ENCODE data around the gene MAEA. TPM values are rescaled to one million over a fixed set of nuclear protein-coding genes. Genes with fewer than 3 reads are reported as not detected.
A peak's percentile ranks its signal among the peaks of the same experiment; 100 is the strongest.

The MAEA gene
- total RNA-seq, 3 donors from 2014 or later, result 49.9 to 76.7 (median 62.3) TPM

DNA sequence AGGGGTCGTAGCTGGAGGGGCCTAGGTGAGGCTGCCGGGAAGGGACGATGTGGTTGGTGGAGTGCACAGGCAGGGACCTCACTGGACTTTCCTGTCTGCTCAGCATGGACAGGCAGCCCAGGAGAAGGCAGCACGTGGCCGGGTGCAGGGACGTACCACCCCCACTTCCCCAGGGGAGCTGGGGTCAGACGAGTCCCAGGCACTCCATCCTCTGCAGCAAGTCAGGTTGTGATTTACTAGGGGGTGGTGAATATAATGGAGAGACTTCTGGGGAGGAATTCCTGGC, 39.2 kb upstream of the MAEA start:
- DNase-seq (ENCODE audit: low spot score in 2 of 2), result no peak

DNA sequence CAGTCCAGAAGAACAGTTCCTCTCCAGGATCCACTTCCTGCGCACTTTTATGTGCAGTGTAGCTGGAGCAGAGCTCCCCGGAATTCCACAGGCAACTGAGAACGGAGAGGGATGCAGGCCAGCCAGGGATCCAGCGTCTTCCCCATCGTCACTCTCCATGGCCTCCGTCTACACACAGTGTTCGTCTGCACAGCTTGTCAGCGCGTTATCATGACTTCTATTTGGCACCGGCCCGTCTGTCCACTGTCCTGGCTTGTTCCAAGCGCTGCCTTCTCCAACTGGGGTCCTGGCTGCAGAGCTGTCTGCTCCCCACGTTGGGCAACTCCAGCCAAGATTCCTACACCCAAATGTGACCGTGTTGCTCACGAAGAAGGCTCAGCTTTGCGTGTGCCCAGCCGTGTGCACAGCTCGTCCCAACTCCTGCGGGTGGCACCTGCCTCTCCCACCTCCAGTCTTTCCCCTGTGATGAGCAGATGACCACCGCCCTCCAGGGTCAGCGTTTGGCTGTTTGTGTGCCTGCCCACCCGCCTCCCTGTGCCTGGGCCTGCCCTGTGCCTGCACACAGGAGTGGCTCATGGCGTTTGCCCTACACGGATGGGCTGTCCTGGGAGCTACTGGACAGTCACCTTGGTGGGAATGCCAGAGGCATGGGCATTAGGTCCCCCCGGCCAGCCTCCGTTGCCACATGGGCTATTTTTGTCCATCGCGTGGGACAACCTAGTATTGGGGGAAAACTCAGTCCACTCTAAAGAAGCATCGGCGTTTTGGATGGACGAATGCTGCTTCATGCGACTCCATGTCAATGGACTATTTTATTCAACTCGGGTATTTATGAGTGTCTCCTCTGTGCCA, 38.5 kb upstream of the MAEA start:
- Histone ChIP-seq H3K27me3 (no peaks in the 10 kb centered on the region), H3K4me3 (no peak overlapping the region), H3K4me1 (peaks cover 12 to 24% of the 10 kb centered on the region in 2 donors), H3K9me3 (no peaks in the 10 kb centered on the region), H3K36me3 (no peaks in the 10 kb centered on the region), H3K27ac (peak overlapping the region; percentile 92 to 94)
- DNase-seq (ENCODE audit: low spot score in 2 of 2), result no peak
- intact Hi-C loops (cut with DNase I; ENCODE audit: low total_unique reads), result loop anchor here (1.0 kb wide), 1 partner anchor 38 kb away; the partner anchor contains the start of gene MAEA
- TF ChIP-seq POLR2A (IDR thresholded peaks at IDR 0.05) (no peak), POLR2AphosphoS5 (IDR thresholded peaks at IDR 0.05) (no peak), CTCF (IDR thresholded peaks at IDR 0.05) (no peak)

More for the DNA sequence above, 39.2 kb upstream of the MAEA start:
- Histone ChIP-seq H3K4me3 (peak overlapping the region in 2 of 3 donors; percentile 60 to 93), H3K27me3 (no peaks in the 10 kb centered on the region), H3K9me3 (no peaks in the 10 kb centered on the region), H3K4me1 (peaks cover 14 to 31% of the 10 kb centered on the region in 2 donors), H3K27ac (peak overlapping the region; percentile 92 to 94), H3K36me3 (no peaks in the 10 kb centered on the region)
- intact Hi-C loops (cut with DNase I; ENCODE audit: low total_unique reads), result loop anchor here (1.0 kb wide), 1 partner anchor 39 kb away; the partner anchor contains the start of gene MAEA
- TF ChIP-seq POLR2A (IDR thresholded peaks at IDR 0.05) (no peak), POLR2AphosphoS5 (IDR thresholded peaks at IDR 0.05) (no peak), CTCF (IDR thresholded peaks at IDR 0.05) (no peak)

DNA sequence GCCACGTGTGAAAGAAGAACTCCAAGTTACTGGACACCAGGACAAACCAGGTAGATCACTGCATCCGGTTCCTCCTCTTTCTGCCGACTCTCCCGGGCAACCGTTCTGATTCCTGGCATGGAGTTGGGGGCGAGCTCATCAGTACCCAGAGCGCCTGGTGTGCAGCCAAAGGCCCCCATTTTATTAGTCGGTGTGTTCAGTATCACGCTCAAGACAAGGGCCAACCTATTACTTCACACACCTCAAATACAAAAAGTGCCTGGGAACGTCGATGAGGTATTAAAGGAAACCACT, 38.0 kb upstream of the MAEA start:
- DNase-seq (ENCODE audit: low spot score in 2 of 2), result no peak
- Histone ChIP-seq H3K27ac (no peak overlapping the region), H3K9me3 (no peaks in the 10 kb centered on the region), H3K27me3 (no peaks in the 10 kb centered on the region), H3K4me1 (peaks cover 6 to 19% of the 10 kb centered on the region in 2 donors), H3K36me3 (no peaks in the 10 kb centered on the region), H3K4me3 (no peak overlapping the region)
- intact Hi-C loops (cut with DNase I; ENCODE audit: low total_unique reads), result no loop called here
- TF ChIP-seq CTCF (IDR thresholded peaks at IDR 0.05) (no peak), POLR2AphosphoS5 (IDR thresholded peaks at IDR 0.05) (no peak), POLR2A (IDR thresholded peaks at IDR 0.05) (no peak)

DNA sequence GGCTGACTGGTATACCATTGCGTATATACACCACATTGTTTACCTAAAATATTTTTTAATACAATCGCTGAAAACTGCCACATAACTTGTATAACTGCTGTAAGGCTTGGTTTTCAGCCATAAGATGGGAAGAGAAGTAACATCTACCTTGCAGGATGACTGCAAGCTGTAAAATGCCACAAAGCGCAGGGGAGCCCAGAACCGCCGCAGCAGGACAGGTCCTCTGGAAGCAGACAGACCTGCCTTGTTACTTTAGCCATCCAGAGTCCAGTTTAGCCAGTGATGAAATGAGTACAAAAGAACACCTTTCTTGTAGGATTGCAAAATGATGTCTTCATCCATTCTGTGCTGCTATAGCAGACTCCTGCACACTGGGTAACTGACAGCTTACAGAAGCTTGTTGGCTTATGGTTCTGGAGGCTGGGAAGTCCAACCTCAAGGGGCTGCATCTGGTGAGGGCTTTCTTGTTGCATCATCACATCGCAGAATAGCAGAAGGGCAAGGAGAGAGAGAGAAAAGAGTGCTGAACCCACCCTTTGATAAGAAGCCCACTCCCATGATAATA, 36.7 kb upstream of the MAEA start:
- intact Hi-C loops (cut with DNase I; ENCODE audit: low total_unique reads), result no loop called here
- H3K4me3 ChIP-seq, result no peak overlapping the region

More for the DNA sequence above, 36.7 kb upstream of the MAEA start:
- no peak for TF ChIP-seq CTCF (IDR thresholded peaks at IDR 0.05)
- TF ChIP-seq POLR2A (IDR thresholded peaks at IDR 0.05), result no peak
- TF ChIP-seq POLR2AphosphoS5 (IDR thresholded peaks at IDR 0.05), result no peak
- Histone ChIP-seq H3K4me1 (peaks cover 0 to 12% of the 10 kb centered on the region in 2 donors), H3K36me3 (no peaks in the 10 kb centered on the region), H3K27ac (no peak overlapping the region), H3K27me3 (no peaks in the 10 kb centered on the region), H3K9me3 (no peaks in the 10 kb centered on the region)
- DNase-seq (ENCODE audit: low spot score in 2 of 2), result no peak
